GM23338 (cell line): Measurements from ENCODE around the gene PXDN. TPM values are rescaled to one million over a fixed set of nuclear protein-coding genes. Genes with fewer than 3 reads are reported as not detected.

Experiments
- ATAC-seq: fragments of 200-7000 bp; cut with Tn5 transposase; 3 replicates; pipeline ENCODE4 v1.9.1; 2020
- DNase-seq: peaks from one replicate; pipeline ENCODE4 v3.0.0-alpha.2; 2015; ENCODE audit warnings: low spot score
- H2AFZ ChIP-seq: fragments of 200-600 bp; sonication (generic); 2 replicates; pipeline ENCODE4 v1.8.0; 2016; ENCODE audit warnings: antibody characterized with exemption, mild to moderate bottlenecking, moderate library complexity
- H3F3A ChIP-seq: fragments of 200-600 bp; sonication (generic); replicated peaks from 2 replicates; pipeline ENCODE4 v1.8.0; 2017; ENCODE audit warnings: antibody characterized with exemption, mixed run types, low read depth
- H3K27ac ChIP-seq: fragments of 200-600 bp; sonication (generic); 2 replicates; pipeline ENCODE4 v1.6.1; 2016; ENCODE audit warnings: low read depth
- H3K27me3 ChIP-seq: fragments of 200-600 bp; sonication (generic); 2 replicates; pipeline ENCODE4 v1.8.0; 2016; ENCODE audit warnings: mild to moderate bottlenecking, mixed run types, moderate library complexity; ENCODE audit not compliant: insufficient read depth
- H3K36me3 ChIP-seq: fragments of 200-600 bp; sonication (generic); 2 replicates; pipeline ENCODE4 v1.8.0; 2016; ENCODE audit warnings: mild to moderate bottlenecking; ENCODE audit not compliant: insufficient read depth
- H3K4me1 ChIP-seq: fragments of 200-600 bp; sonication (generic); 2 replicates; pipeline ENCODE4 v1.8.0; 2016; ENCODE audit warnings: mild to moderate bottlenecking, moderate library complexity; ENCODE audit not compliant: insufficient read depth
- H3K4me2 ChIP-seq: fragments of 200-600 bp; sonication (generic); 2 replicates; pipeline ENCODE4 v1.7.1; 2017; ENCODE audit warnings: mixed run types
- H3K4me3 ChIP-seq: fragments of 200-600 bp; sonication (generic); 2 replicates; pipeline ENCODE4 v1.6.1; 2016; ENCODE audit warnings: mixed run types
- H3K79me2 ChIP-seq: fragments of 200-600 bp; sonication (generic); replicated peaks from 2 replicates; pipeline ENCODE4 v1.8.0; 2017; ENCODE audit warnings: mild to moderate bottlenecking; ENCODE audit not compliant: insufficient read depth
- H3K9me2 ChIP-seq: fragments of 200-600 bp; sonication (generic); 2 replicates; pipeline ENCODE4 v1.8.0; 2017; ENCODE audit not compliant: insufficient read depth
- H4K20me1 ChIP-seq: fragments of 200-600 bp; sonication (generic); replicated peaks from 2 replicates; pipeline ENCODE4 v1.8.0; 2017; ENCODE audit warnings: mild to moderate bottlenecking; ENCODE audit not compliant: insufficient read depth
- H3K27ac Mint-ChIP-seq: 2 replicates; pipeline ENCODE4 v1.8.0; 2020; ENCODE audit warnings: inconsistent platforms, mild to moderate bottlenecking, moderate library complexity, mixed read lengths
- H3K27me3 Mint-ChIP-seq: 3 replicates; pipeline ENCODE4 v1.8.0; 2022; ENCODE audit warnings: low read depth, mild to moderate bottlenecking, moderate library complexity, mixed read lengths, inconsistent platforms; ENCODE audit not compliant: insufficient read depth, poor library complexity
- H3K36me3 Mint-ChIP-seq: 3 replicates; pipeline ENCODE4 v1.8.0; 2021; ENCODE audit warnings: low read depth, mild to moderate bottlenecking, inconsistent platforms, moderate library complexity, mixed read lengths
- H3K4me1 Mint-ChIP-seq: 3 replicates; pipeline ENCODE4 v1.8.0; 2020; ENCODE audit warnings: mild to moderate bottlenecking, inconsistent platforms, mixed read lengths
- H3K4me3 Mint-ChIP-seq: 3 replicates; pipeline ENCODE4 v1.8.0; 2021; ENCODE audit warnings: moderate library complexity, mild to moderate bottlenecking, inconsistent platforms, mixed read lengths
- H3K9me3 Mint-ChIP-seq: 3 replicates; pipeline ENCODE4 v1.8.0; 2020; ENCODE audit warnings: moderate library complexity, mild to moderate bottlenecking, inconsistent platforms, mixed read lengths
- EZH2phosphoT487 ChIP-seq: fragments of 200-600 bp; sonication (generic); IDR thresholded peaks from one replicate; pipeline ENCODE4 v1.8.1; 2018; ENCODE audit warnings: antibody characterized with exemption; ENCODE audit not compliant: unreplicated experiment
- POLR2AphosphoS5 ChIP-seq: IDR thresholded peaks from 2 replicates; pipeline ENCODE4 v1.6.1; 2016; ENCODE audit warnings: antibody characterized with exemption, low read depth
- ZNF114 ChIP-seq: fragments of 250-450 bp; sonication (Bioruptor Pico); IDR thresholded peaks from 2 replicates; pipeline ENCODE4 v1.5.0; 2020; ENCODE audit warnings: mild to moderate bottlenecking, moderate library complexity
- ZNF331 ChIP-seq: fragments of 250-450 bp; sonication (Bioruptor Pico); IDR thresholded peaks from 2 replicates; pipeline ENCODE4 v1.5.0; 2020; ENCODE audit warnings: low read depth, mild to moderate bottlenecking, moderate library complexity
- ZNF462 ChIP-seq: fragments of 250-450 bp; sonication (Bioruptor Pico); IDR thresholded peaks from 2 replicates; pipeline ENCODE4 v1.5.0; 2020; ENCODE audit warnings: mild to moderate bottlenecking, moderate library complexity
- polyA plus RNA-seq: library from polyadenylated mRNA; unstranded; fragments of >200 nt; fragmentation: Nextera tagmentation; extraction: Ambion mirVana; gene quantifications from 2 replicates; pipeline ENCODE4 v1.2.1, GENCODE V29; 2016
- total RNA-seq: library from RNA; depleted of rRNA; stranded (reverse); fragments of >200 nt; shearing (Covaris generic); gene quantifications from 2 replicates; pipeline ENCODE4 v1.2.3, GENCODE V29; 2014
- TF ChIP-seq, protein P1 (sequence below): IDR thresholded peaks from one replicate; pipeline ENCODE4 v1.6.1; 2018; ENCODE audit warnings: antibody characterized with exemption; ENCODE audit not compliant: unreplicated experiment

PXDN gene
- total and polyA plus RNA-seq, 2 experiments from 2014 or later: 42.2 to 225 TPM

DNA sequence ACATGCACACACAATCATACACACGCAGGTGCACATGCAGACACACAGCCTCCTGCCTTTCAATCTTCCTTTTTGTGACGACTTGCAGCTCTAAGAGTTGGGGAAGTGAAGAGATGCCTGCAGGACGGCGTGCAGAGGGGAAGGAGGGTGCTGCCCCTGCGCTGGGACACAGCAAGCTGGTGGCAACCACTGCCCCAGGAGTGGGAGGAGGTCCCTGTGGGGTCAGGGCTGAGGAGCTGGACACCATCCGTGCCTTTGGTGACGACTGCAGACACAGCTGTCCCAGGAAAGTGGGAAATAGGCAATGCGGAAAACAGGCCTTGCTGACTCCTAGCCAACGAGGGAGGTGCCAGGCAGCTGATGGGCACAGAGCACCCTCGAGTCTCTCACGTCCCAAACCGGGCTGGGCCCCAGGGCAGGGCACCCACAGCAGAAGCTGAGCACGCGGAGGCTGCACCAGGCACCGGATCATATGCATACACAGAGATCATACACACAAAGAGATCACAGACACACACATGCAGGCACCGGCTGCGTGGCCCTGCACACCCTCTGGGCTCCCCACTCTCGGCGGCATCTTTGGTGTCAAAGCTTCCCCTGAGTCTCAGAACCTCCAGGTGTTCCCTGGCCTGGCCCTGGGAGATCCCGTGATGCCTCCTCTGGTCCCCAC, 146.1 kb downstream of the PXDN start:
- no peak overlapping the region for H3K27ac Mint-ChIP-seq
- Histone ChIP-seq H3F3A (peaks cover 18% of the 10 kb centered on the region), H3K79me2 (no peaks in the 10 kb centered on the region), H3K4me3 (no peak overlapping the region), H3K27me3 (no peaks in the 10 kb centered on the region), H3K4me2 (no peak overlapping the region), H3K9me2 (no peaks in the 10 kb centered on the region), H3K36me3 (no peaks in the 10 kb centered on the region), H3K27ac (no peak overlapping the region), H2AFZ (no peak overlapping the region), H3K4me1 (no peaks in the 10 kb centered on the region), H4K20me1 (no peaks in the 10 kb centered on the region; the same call in 1 of the 2 replicates)
- DNase-seq: no peak
- H3K9me3 Mint-ChIP-seq: no peaks in the 10 kb centered on the region
- peaks cover 8% of the 10 kb centered on the region for H3K4me1 Mint-ChIP-seq
- no peaks in the 10 kb centered on the region for H3K36me3 Mint-ChIP-seq
- H3K4me3 Mint-ChIP-seq: no peak overlapping the region
- no peak for ATAC-seq
- no peak for TF ChIP-seq ZNF114
- TF ChIP-seq, protein P1, sequence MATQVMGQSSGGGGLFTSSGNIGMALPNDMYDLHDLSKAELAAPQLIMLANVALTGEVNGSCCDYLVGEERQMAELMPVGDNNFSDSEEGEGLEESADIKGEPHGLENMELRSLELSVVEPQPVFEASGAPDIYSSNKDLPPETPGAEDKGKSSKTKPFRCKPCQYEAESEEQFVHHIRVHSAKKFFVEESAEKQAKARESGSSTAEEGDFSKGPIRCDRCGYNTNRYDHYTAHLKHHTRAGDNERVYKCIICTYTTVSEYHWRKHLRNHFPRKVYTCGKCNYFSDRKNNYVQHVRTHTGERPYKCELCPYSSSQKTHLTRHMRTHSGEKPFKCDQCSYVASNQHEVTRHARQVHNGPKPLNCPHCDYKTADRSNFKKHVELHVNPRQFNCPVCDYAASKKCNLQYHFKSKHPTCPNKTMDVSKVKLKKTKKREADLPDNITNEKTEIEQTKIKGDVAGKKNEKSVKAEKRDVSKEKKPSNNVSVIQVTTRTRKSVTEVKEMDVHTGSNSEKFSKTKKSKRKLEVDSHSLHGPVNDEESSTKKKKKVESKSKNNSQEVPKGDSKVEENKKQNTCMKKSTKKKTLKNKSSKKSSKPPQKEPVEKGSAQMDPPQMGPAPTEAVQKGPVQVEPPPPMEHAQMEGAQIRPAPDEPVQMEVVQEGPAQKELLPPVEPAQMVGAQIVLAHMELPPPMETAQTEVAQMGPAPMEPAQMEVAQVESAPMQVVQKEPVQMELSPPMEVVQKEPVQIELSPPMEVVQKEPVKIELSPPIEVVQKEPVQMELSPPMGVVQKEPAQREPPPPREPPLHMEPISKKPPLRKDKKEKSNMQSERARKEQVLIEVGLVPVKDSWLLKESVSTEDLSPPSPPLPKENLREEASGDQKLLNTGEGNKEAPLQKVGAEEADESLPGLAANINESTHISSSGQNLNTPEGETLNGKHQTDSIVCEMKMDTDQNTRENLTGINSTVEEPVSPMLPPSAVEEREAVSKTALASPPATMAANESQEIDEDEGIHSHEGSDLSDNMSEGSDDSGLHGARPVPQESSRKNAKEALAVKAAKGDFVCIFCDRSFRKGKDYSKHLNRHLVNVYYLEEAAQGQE: no peak
- TF ChIP-seq ZNF462: no peak
- TF ChIP-seq EZH2phosphoT487: no peak
- TF ChIP-seq POLR2AphosphoS5: no peak
- TF ChIP-seq ZNF331 (CRISPR knock-in tag): no peak
- peaks cover 5% of the 10 kb centered on the region for H3K27me3 Mint-ChIP-seq
